Endothelial cell of umbilical vein (primary cell): ENCODE measurements around the gene FAM187B. TPM values are rescaled to one million over a fixed set of nuclear protein-coding genes. Genes with fewer than 3 reads are reported as not detected.

Experiments used
- BruUV-seq: library from RNA; stranded (reverse); fragments of 400-500 nt; replicated peaks from 2 replicates; lab custom pipeline; 2021; lab: Mats Ljungman, UMichigan
- CTCF ChIA-PET: fragments of 300-600, 350-600 bp; sonication (Branson Sonifier 250); formaldehyde crosslinking; loops from one replicate; lab custom pipeline; 2021; ENCODE audit warnings: antibody characterized with exemption, inconsistent platforms; lab: Charles Lee
- POLR2A ChIA-PET: fragments of 300-600, 350-600 bp; sonication (Branson Sonifier 250); formaldehyde crosslinking; loops from one replicate; lab custom pipeline; 2021; ENCODE audit warnings: antibody characterized with exemption, inconsistent platforms; lab: Charles Lee
- DNase-seq: peaks from one replicate; pipeline ENCODE4 v3.0.0-alpha.2; 2011; ENCODE audit warnings: low read depth, low spot score
- FAIRE-seq: peaks from 2 replicates; lab custom pipeline; 2011; peaks lifted over from hg19 to GRCh38; lab: Jason Lieb, UNC
- H2AFZ ChIP-seq: 2 replicates; pipeline ENCODE4 v1.6.0; 2012; ENCODE audit warnings: low read depth, low read length, control low read depth, inconsistent platforms
- H3K27ac ChIP-seq: 2 replicates; pipeline ENCODE4 v1.5.1; 2011; ENCODE audit warnings: low read depth, mild to moderate bottlenecking, control low read depth, low read length, moderate library complexity; ENCODE audit not compliant: insufficient read depth
- H3K27me3 ChIP-seq, 2 experiments: 2 replicates each; pipeline versions ENCODE4 v1.6.0 to v1.6.1; 2011; ENCODE audit warnings: low read length in 2 of 2, mixed read lengths in 1 of 2; ENCODE audit not compliant: control insufficient read depth in 2 of 2, insufficient read depth in 2 of 2
- H3K36me3 ChIP-seq, 2 experiments: 2 replicates in 1 of 2; 3 replicates in 1 of 2; pipeline ENCODE4 v1.5.1; 2011; ENCODE audit warnings: low read length in 2 of 2, mild to moderate bottlenecking in 1 of 2, moderate library complexity in 1 of 2; ENCODE audit not compliant: control insufficient read depth in 2 of 2, insufficient read depth in 2 of 2; ENCODE audit errors: extremely low read depth in 1 of 2
- H3K4me1 ChIP-seq: 3 replicates; pipeline ENCODE4 v1.5.1; 2011; ENCODE audit warnings: mild to moderate bottlenecking, low read length; ENCODE audit not compliant: control insufficient read depth, insufficient read depth; ENCODE audit errors: extremely low read depth
- H3K4me2 ChIP-seq: 2 replicates; pipeline ENCODE4 v1.6.1; 2011; ENCODE audit warnings: low read length, control low read depth, mixed read lengths; ENCODE audit not compliant: insufficient read depth
- H3K4me3 ChIP-seq, 3 experiments: fragments of 200-600 bp in 1 of 3; sonication (generic), shearing (Covaris generic) in 1 of 3; replicated peaks in 1 of 3; 2 replicates each; pipeline ENCODE4 v1.5.1; 2011 to 2016; ENCODE audit warnings: control low read depth in 3 of 3, low read length in 3 of 3, mild to moderate bottlenecking in 2 of 3, inconsistent platforms in 1 of 3, low read depth in 1 of 3, moderate library complexity in 1 of 3; ENCODE audit not compliant: insufficient read depth in 1 of 3
- H3K79me2 ChIP-seq: 2 replicates; pipeline ENCODE4 v1.6.0; 2012; ENCODE audit warnings: low read length, inconsistent platforms; ENCODE audit not compliant: control insufficient read depth, insufficient read depth
- H3K9ac ChIP-seq: replicated peaks from 2 replicates; pipeline ENCODE3; 2011; ENCODE audit warnings: low read length, control low read depth; ENCODE audit not compliant: insufficient read depth; ENCODE audit errors: extremely low read depth
- H3K9me1 ChIP-seq: replicated peaks from 3 replicates; pipeline ENCODE4 v1.6.0; 2011; ENCODE audit warnings: mild to moderate bottlenecking, low read length; ENCODE audit not compliant: control insufficient read depth, insufficient read depth; ENCODE audit errors: extremely low read depth
- H3K9me3 ChIP-seq: replicated peaks from 2 replicates; pipeline ENCODE4 v1.5.1; 2012; ENCODE audit warnings: low read length, inconsistent platforms; ENCODE audit not compliant: control insufficient read depth, insufficient read depth
- H4K20me1 ChIP-seq: replicated peaks from 2 replicates; pipeline ENCODE3; 2011; ENCODE audit warnings: mild to moderate bottlenecking, low read length; ENCODE audit not compliant: control insufficient read depth, insufficient read depth; ENCODE audit errors: extremely low read depth
- FOS ChIP-seq: IDR thresholded peaks from 2 replicates; pipeline ENCODE4 v1.6.1; 2011; ENCODE audit warnings: mild to moderate bottlenecking, low read length, moderate library complexity, borderline replicate concordance; ENCODE audit not compliant: insufficient read depth
- GATA2 ChIP-seq: IDR thresholded peaks from 2 replicates; pipeline ENCODE4 v1.7.0; 2011; ENCODE audit warnings: low read depth, mild to moderate bottlenecking, moderate library complexity, mixed read lengths, low read length; ENCODE audit not compliant: insufficient read length, insufficient read depth
- JUN ChIP-seq: IDR thresholded peaks from 2 replicates; pipeline ENCODE4 v1.6.1; 2011; ENCODE audit warnings: borderline replicate concordance, low read depth; ENCODE audit not compliant: insufficient read length, insufficient read depth
- POLR2AphosphoS5 ChIP-seq: IDR thresholded peaks from 2 replicates; pipeline ENCODE4 v1.6.1; 2012; ENCODE audit warnings: low read depth, mild to moderate bottlenecking, control low read depth, low read length, moderate library complexity; ENCODE audit not compliant: insufficient read depth
- dilution Hi-C: fragments of 300-500 bp; cut with MboI; formaldehyde crosslinking; loops from one replicate; pipeline ENCODE4 v1.15.0; 2019; ENCODE audit warnings: low sequenced_read_pairs; ENCODE audit not compliant: extremely low pct_ligation_motif_present
- intact Hi-C: fragments of 100-400 bp; cut with micrococcal nuclease; formaldehyde crosslinking; loops from one replicate; pipeline ENCODE4 v1.10.0; 2022
- polyA plus RNA-seq, 4 experiments: library from polyadenylated mRNA; depleted of rRNA in 3 of 4; stranded (reverse) in 3 of 4; unstranded in 1 of 4; fragments of >200 nt; gene quantifications; 2 replicates each; pipeline versions ENCODE4 v1.2.1 to v1.2.3, GENCODE V29; 2011 to 2012; ENCODE audit warnings: missing spikeins in 1 of 4
- total RNA-seq: library from RNA; stranded (reverse); gene quantifications from 2 replicates; pipeline ENCODE4 v1.2.3, GENCODE V29; 2021
- TF ChIP-seq, protein P1 (sequence below), 2 donors: IDR thresholded peaks; 1 replicate in 1 of 2; 2 replicates in 1 of 2; pipeline ENCODE4 v1.5.1; 2011; ENCODE audit warnings: low read length in 2 of 2, mild to moderate bottlenecking in 2 of 2, moderate library complexity in 2 of 2, control low read depth in 1 of 2, inconsistent platforms in 1 of 2, low read depth in 1 of 2; ENCODE audit not compliant: insufficient read depth in 1 of 2; ENCODE audit errors: extremely low read depth in 1 of 2

FAM187B gene
- total and polyA plus RNA-seq, 2 donors (not counting 3 experiments of a cell fraction or from before 2014, with no cell fraction given) = not detected

DNA sequence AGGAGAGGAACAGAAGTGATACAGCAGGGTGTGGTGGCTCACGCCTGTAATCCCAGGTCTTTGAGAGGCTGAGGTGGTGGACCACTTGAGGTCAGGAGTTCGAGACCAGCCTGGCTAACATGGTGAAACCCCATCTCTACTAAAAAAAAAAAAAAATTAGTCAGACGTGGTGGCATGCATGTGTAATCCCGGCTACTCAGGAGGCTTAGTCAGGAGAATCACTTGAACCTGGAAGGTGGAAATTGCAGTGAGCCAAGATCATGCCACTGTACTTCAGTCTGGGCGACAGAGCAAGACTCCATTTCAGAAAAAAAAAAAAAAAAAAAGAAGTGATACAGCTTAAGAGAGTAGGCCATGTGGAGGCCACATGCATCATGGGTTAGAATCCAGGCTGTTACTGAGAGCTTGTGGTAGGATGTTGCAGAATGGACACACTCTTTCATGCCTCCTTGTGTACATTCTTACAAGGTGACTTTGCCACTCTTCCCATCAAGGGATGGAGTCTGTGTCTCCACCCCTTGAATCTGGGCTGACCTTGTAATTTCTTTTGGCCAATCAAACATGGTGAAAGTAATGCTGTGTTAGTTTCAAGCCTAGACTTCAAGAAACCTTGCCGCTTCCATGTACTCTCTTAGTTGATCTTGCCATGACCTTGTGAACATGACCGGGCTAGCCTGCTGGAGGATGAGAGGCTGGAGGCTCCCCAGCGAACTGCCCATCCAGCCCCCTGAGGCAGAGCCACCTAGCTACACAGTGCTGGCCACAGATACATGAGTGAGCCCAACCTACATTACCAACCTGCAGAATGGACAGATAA lies 12.3 kb downstream of the FAM187B start:
- dilution Hi-C loops = no loop called here
- CTCF ChIA-PET = interaction anchor here (1.5 kb wide), 1 partner anchor 149 kb away, joined by 3 read pairs; no protein-coding TSS in a partner anchor

DNA sequence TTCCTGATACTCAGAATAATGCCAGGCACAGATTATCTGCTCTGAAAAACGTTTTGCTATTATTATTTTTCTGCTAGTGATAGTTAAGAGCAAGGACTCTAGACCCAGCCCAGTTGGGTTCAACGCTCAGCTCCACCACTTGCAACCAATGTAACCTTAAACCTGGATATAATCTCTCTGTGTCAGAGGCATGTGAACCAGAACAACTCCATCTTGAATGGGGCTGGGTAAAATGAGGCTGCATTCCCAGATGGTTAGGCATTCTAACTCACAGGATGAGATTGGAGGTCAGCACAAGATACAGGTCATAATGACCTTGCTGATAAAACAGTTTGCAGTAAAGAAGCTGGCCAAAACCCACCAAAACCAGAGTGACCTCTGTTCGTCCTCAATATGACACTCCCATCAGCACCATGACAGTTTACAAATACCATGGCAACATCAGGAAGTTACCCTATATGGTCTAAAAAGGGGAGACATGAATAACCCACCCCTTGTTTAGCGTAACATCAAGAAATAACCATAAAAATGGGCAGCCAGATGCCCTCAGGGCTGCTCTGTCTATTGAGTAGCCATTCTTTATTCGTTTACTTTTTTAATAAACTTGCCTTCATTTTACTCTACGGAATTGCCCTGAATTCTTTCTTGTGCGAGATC lies 13.6 kb downstream of the FAM187B start:
- ChIA-PET POLR2A (no interaction called here), CTCF (interaction anchor here (1.5 kb wide), 1 partner anchor 148 kb away, joined by 3 read pairs; no protein-coding TSS in a partner anchor)
- no peaks in the 10 kb centered on the region for H3K36me3 ChIP-seq
- no peaks in the 10 kb centered on the region for H3K79me2 ChIP-seq
- FAIRE-seq = no peak
- H3K9me3 ChIP-seq = no peaks in the 10 kb centered on the region
- no TSS peak for BruUV-seq
- peaks cover 2 to 4% of the 10 kb centered on the region in 2 experiments for H3K27me3 ChIP-seq
- no peak overlapping the region for H3K9ac ChIP-seq
- TF ChIP-seq JUN = no peak
- TF ChIP-seq, protein P1, sequence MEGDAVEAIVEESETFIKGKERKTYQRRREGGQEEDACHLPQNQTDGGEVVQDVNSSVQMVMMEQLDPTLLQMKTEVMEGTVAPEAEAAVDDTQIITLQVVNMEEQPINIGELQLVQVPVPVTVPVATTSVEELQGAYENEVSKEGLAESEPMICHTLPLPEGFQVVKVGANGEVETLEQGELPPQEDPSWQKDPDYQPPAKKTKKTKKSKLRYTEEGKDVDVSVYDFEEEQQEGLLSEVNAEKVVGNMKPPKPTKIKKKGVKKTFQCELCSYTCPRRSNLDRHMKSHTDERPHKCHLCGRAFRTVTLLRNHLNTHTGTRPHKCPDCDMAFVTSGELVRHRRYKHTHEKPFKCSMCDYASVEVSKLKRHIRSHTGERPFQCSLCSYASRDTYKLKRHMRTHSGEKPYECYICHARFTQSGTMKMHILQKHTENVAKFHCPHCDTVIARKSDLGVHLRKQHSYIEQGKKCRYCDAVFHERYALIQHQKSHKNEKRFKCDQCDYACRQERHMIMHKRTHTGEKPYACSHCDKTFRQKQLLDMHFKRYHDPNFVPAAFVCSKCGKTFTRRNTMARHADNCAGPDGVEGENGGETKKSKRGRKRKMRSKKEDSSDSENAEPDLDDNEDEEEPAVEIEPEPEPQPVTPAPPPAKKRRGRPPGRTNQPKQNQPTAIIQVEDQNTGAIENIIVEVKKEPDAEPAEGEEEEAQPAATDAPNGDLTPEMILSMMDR (IDR thresholded peaks at IDR 0.05; ENCODE audit: extremely low read depth in 1 of 2, insufficient read depth in 1 of 2, low read depth in 1 of 2, low read length in 2 of 2) = no peak
- TF ChIP-seq POLR2AphosphoS5 = no peak
- no peak for TF ChIP-seq FOS
- TF ChIP-seq GATA2 = no peak
- H3K4me1 ChIP-seq = peaks cover 16% of the 10 kb centered on the region
- no peaks in the 10 kb centered on the region for H4K20me1 ChIP-seq
- no peak overlapping the region for H3K4me2 ChIP-seq
- intact Hi-C loops (loop anchor here (1.0 to 5.0 kb wide), 2 partner anchors 52 to 148 kb away; partner anchors contain the start of gene USF2), dilution Hi-C loops (no loop called here)
- no peak overlapping the region for H3K27ac ChIP-seq
- no peaks in the 10 kb centered on the region for H3K9me1 ChIP-seq
- H2AFZ ChIP-seq = no peak overlapping the region
- DNase-seq = no peak
- H3K4me3 ChIP-seq = no peak overlapping the region

More for the DNA sequence above, 12.3 kb downstream of the FAM187B start:
- H4K20me1 ChIP-seq = no peaks in the 10 kb centered on the region
- no peak overlapping the region for H2AFZ ChIP-seq
- no peaks in the 10 kb centered on the region for H3K9me1 ChIP-seq
- DNase-seq = no peak
- intact Hi-C loops = no loop called here
- H3K4me2 ChIP-seq = no peak overlapping the region
- H3K36me3 ChIP-seq = no peaks in the 10 kb centered on the region
- peaks cover 0 to 4% of the 10 kb centered on the region in 2 experiments for H3K27me3 ChIP-seq
- no peak for TF ChIP-seq GATA2
- no peaks in the 10 kb centered on the region for H3K9me3 ChIP-seq
- no TSS peak for BruUV-seq
- POLR2A ChIA-PET = no interaction called here
- H3K27ac ChIP-seq = no peak overlapping the region
- no peaks in the 10 kb centered on the region for H3K79me2 ChIP-seq
- H3K4me1 ChIP-seq = peaks cover 16% of the 10 kb centered on the region
- no peak overlapping the region for H3K9ac ChIP-seq
- H3K4me3 ChIP-seq = no peak overlapping the region
- no peak for FAIRE-seq
